Tibial nerve (tissue), 4 donors: Measurements from ENCODE around the gene HAPLN2. TPM values are rescaled to one million over a fixed set of nuclear protein-coding genes. Genes with fewer than 3 reads are reported as not detected.

Experiments
- DNase-seq, 2 donors: peaks; one replicate each; pipeline ENCODE4 v3.0.0-alpha.2; 2019; ENCODE audit warnings: low spot score in 2 of 2
- H3K27ac ChIP-seq, 4 donors: fragments of 200-600 bp; sonication (generic) in 3 of 4; one replicate each; pipeline ENCODE4 v1.5.1; 2017 to 2019; ENCODE audit warnings: mild to moderate bottlenecking in 1 of 4
- H3K27me3 ChIP-seq, 2 donors: fragments of 200-600 bp; sonication (generic) in 1 of 2; one replicate each; pipeline versions ENCODE4 v1.5.1 to v1.6.0; 2017 to 2019
- H3K36me3 ChIP-seq, 3 donors: fragments of 200-600 bp; sonication (generic); one replicate each; pipeline ENCODE4 v1.5.1; 2018 to 2019
- H3K4me1 ChIP-seq, 4 donors: fragments of 200-600 bp; sonication (generic) in 3 of 4; one replicate each; pipeline ENCODE4 v1.5.1; 2017 to 2019
- H3K4me3 ChIP-seq, 4 donors: fragments of 200-600 bp; sonication (generic) in 3 of 4; one replicate each; pipeline ENCODE4 v1.5.1; 2017 to 2019; ENCODE audit warnings: mild to moderate bottlenecking in 1 of 4, moderate library complexity in 1 of 4
- H3K9me3 ChIP-seq, 4 donors: fragments of 200-600 bp; sonication (generic) in 3 of 4; one replicate each; pipeline ENCODE4 v1.5.1; 2017 to 2019
- EP300 ChIP-seq, 2 donors: sonication (generic); formaldehyde crosslinking; IDR thresholded peaks; one replicate each; pipeline ENCODE4 v1.6.1; 2017; ENCODE audit warnings: antibody characterized with exemption in 2 of 2, mild to moderate bottlenecking in 1 of 2
- POLR2A ChIP-seq, 2 donors: fragments of 450-650 bp; IDR thresholded peaks; one replicate each; pipeline ENCODE4 v1.6.1; 2017; ENCODE audit warnings: antibody characterized with exemption in 2 of 2, mild to moderate bottlenecking in 2 of 2, moderate library complexity in 2 of 2
- WGBS, 2 donors: methylation state at CpG; one replicate each; pipeline ENCODE4 v1.1.5; 2018; 5-methylcytosine and 5-hydroxymethylcytosine counted together
- total RNA-seq, 4 donors: library from RNA; depleted of rRNA; stranded (reverse); fragments of >200 nt; gene quantifications; one replicate each; pipeline ENCODE4 v1.1.0, GENCODE V29; 2016
- TF ChIP-seq, protein P1 (sequence below), 5 experiments: fragments of 200-600 bp in 3 of 5; fragments of 450-650 bp in 2 of 5; sonication (generic) in 3 of 5; IDR thresholded peaks; one replicate each; pipeline ENCODE4 v1.5.1; 2016 to 2019; ENCODE audit warnings: antibody characterized with exemption in 5 of 5, mild to moderate bottlenecking in 3 of 5, moderate library complexity in 2 of 5

Gene HAPLN2
- total RNA-seq, 4 donors from 2014 or later, result 1.8 to 20.3 (median 10.6) TPM

DNA sequence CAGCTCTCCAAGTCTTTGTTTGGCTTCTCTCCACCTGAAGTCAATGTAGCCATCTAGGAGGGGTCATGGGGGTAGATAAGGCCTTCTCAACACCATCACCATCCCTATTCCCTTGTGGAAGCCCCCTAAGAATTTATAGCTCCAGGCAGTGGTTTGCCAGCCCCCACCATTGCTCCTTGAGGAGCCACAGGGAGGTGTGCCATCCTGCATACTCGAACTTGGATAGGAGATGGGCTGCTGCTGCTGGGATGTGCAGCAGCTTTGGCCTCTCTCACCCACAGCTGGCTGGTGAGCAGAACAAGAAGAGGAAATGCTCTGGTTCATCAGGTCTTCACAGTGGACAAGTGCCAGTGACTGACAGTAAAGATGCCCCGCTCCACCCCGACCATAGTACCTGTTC, 22.8 kb upstream of the HAPLN2 start:
- Histone ChIP-seq H3K4me1 (peaks cover 0 to 27% (median 15%) of the 10 kb centered on the region in 4 donors), H3K36me3 (peaks cover 0 to 64% (median 9%) of the 10 kb centered on the region in 3 donors), H3K27ac (no peak overlapping the region), H3K4me3 (no peak overlapping the region), H3K27me3 (no peaks in the 10 kb centered on the region), H3K9me3 (no peaks in the 10 kb centered on the region)
- WGBS, 2 donors, result 92% methylated on average over 2 to 3 of the region's 3 CpGs
- no peak for DNase-seq
- TF ChIP-seq POLR2A (IDR thresholded peaks at IDR 0.05), result no peak
- no peak for TF ChIP-seq EP300 (IDR thresholded peaks at IDR 0.05)
- TF ChIP-seq, protein P1, sequence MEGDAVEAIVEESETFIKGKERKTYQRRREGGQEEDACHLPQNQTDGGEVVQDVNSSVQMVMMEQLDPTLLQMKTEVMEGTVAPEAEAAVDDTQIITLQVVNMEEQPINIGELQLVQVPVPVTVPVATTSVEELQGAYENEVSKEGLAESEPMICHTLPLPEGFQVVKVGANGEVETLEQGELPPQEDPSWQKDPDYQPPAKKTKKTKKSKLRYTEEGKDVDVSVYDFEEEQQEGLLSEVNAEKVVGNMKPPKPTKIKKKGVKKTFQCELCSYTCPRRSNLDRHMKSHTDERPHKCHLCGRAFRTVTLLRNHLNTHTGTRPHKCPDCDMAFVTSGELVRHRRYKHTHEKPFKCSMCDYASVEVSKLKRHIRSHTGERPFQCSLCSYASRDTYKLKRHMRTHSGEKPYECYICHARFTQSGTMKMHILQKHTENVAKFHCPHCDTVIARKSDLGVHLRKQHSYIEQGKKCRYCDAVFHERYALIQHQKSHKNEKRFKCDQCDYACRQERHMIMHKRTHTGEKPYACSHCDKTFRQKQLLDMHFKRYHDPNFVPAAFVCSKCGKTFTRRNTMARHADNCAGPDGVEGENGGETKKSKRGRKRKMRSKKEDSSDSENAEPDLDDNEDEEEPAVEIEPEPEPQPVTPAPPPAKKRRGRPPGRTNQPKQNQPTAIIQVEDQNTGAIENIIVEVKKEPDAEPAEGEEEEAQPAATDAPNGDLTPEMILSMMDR (IDR thresholded peaks at IDR 0.05), result no peak

DNA sequence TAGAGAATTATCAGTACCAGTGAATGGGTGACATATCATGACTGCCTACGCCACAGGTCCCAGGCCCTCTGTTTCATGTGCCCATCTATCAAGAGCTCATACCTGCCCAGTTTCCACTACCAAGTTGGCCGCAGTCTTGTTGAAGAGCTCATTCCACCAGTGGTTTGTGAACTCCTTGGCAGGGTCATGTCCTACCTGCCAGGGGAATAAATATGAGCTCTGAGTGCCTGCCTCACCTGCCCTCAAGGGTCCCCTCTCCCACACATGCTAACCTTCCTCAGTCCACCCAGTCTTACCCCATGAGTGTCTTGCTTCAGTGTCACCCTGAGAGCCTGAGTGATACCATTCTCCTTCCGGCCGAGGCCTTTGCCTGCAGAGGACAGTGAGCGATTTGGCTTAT, 21.1 kb upstream of the HAPLN2 start:
- Histone ChIP-seq H3K36me3 (peaks cover 0 to 61% (median 9%) of the 10 kb centered on the region in 3 donors), H3K4me3 (no peak overlapping the region), H3K27ac (no peak overlapping the region), H3K4me1 (peaks cover 0 to 29% (median 12%) of the 10 kb centered on the region in 4 donors), H3K27me3 (no peaks in the 10 kb centered on the region), H3K9me3 (no peaks in the 10 kb centered on the region)
- TF ChIP-seq POLR2A (IDR thresholded peaks at IDR 0.05) (no peak), EP300 (IDR thresholded peaks at IDR 0.05) (no peak)
- TF ChIP-seq, protein P1 (IDR thresholded peaks at IDR 0.05), result no peak
- DNase-seq, result no peak
- WGBS, 2 donors, result 91 to 94% methylated on average over 5 of the region's 5 CpGs

DNA sequence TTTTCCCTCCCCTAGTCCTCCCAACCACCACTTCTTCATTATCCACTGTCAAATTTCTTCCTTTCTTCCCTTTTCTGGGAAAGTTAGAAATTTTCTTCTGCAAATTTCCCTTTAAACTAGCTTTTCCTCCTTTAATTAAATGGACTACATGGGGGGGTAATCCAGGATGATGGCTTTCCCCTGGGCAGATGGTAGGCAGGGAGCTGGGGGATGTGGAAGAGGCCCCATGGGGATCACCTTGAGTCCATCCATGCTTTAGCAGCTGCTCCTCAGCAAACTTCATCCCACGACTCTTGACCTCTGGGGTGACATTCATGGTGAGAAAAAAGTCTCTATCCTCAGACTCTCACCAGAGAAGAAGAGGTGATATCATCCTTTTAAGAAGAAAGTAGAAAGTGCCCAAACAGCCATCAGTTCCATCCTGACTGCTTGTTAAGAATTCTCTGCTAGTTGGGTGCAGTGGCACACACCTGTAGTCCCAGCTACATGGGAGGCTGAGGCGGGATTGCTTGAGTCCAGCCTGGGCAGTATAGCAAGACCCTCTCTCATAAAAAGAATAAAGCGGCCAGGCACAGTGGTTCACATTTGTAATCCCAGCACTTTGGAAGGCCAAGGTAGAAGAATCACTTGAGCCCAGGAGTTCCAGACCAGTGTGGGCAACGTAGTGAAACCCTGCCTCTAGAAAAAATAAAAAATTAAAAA, 20.3 kb upstream of the HAPLN2 start:
- Histone ChIP-seq H3K4me3 (no peak overlapping the region), H3K36me3 (peaks cover 0 to 53% (median 9%) of the 10 kb centered on the region in 3 donors), H3K4me1 (peaks cover 0 to 29% (median 12%) of the 10 kb centered on the region in 4 donors), H3K27ac (no peak overlapping the region), H3K9me3 (no peaks in the 10 kb centered on the region), H3K27me3 (no peaks in the 10 kb centered on the region)
- WGBS, 2 donors, result 77 to 82% methylated on average over 4 of the region's 4 CpGs
- TF ChIP-seq, protein P1 (IDR thresholded peaks at IDR 0.05), result no peak
- no peak for TF ChIP-seq EP300 (IDR thresholded peaks at IDR 0.05)
- TF ChIP-seq POLR2A (IDR thresholded peaks at IDR 0.05), result no peak
- DNase-seq, result no peak

- no peak for TF ChIP-seq EP300 (IDR thresholded peaks at IDR 0.05)
- no peak for TF ChIP-seq POLR2A (IDR thresholded peaks at IDR 0.05)
- TF ChIP-seq, protein P1 (IDR thresholded peaks at IDR 0.05), result no peak
- WGBS, 2 donors, result 72 to 79% methylated on average over 3 of the region's 3 CpGs
Observed at GRCh38 chr1:156599811-156600210, 19.4 kb upstream of the HAPLN2 start.

DNA sequence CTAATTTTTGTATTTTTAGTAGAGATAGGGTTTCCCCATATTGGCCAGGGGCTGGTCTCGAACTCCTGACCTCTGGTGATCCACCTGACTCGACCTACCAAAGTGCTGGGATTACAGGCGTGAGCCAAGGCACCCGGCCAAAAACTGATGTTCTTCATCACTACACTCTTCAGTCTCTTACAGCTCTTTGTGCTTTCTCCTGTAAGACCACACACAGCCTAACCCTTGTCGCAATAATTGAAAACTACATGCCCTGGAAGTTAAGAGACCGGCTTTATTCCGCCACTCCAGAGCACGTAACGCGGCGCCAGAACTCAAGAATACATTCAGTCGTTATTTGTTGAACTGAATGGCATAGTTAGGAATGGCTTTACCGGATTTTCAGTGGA, 18.5 kb upstream of the HAPLN2 start:
- Histone ChIP-seq H3K27ac (peak overlapping the region; percentile 52 to 85 (median 62)), H3K4me3 (peak overlapping the region; percentile 53 to 82 (median 58)), H3K36me3 (peaks cover 0 to 35% (median 9%) of the 10 kb centered on the region in 3 donors), H3K4me1 (peaks cover 0 to 29% (median 12%) of the 10 kb centered on the region in 4 donors), H3K27me3 (no peaks in the 10 kb centered on the region), H3K9me3 (no peaks in the 10 kb centered on the region)
- TF ChIP-seq, protein P1 (IDR thresholded peaks at IDR 0.05), result no peak
- no peak for TF ChIP-seq POLR2A (IDR thresholded peaks at IDR 0.05)
- TF ChIP-seq EP300 (IDR thresholded peaks at IDR 0.05), result no peak
- WGBS, 2 donors, result 2 to 3% methylated on average over 13 of the region's 13 CpGs
- no peak for DNase-seq

More at GRCh38 chr1:156599811-156600210, 19.4 kb upstream of the HAPLN2 start:
- no peaks in the 10 kb centered on the region for H3K9me3 ChIP-seq
- H3K27ac ChIP-seq, result no peak overlapping the region
- no peak for DNase-seq
- no peak overlapping the region for H3K4me3 ChIP-seq
- H3K4me1 ChIP-seq, result peaks cover 0 to 29% (median 12%) of the 10 kb centered on the region in 4 donors
- peaks cover 0 to 44% (median 9%) of the 10 kb centered on the region in 3 donors for H3K36me3 ChIP-seq
- no peaks in the 10 kb centered on the region for H3K27me3 ChIP-seq
